Measurements from ENCODE around the gene HECW1.

DNA sequence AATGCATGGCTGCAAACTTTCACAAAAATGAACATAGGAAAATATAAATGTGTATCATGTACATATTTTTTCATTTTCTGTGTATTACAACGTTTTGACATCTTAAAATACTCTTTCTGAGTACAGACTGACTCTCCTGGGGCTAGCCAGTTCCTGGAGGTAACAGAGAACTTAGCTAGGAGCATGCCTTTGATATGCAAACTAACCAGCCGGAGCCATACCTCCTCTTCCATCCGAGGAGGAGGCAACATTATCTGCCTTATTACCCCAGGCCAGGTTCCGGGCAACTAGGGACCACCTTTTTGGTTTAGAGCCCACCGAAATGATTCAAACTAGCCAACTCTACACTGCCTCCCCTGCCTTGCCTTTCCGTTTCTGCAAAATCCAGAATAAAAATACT lies 33.7 kb upstream of the HECW1 start:
- no peak for TF ChIP-seq CTCF (IDR thresholded peaks at IDR 0.05)
- no peak for TF ChIP-seq POLR2A (IDR thresholded peaks at IDR 0.05)

All from lower leg skin (tissue), 3 donors.